Right renal cortex interstitium (tissue), 3 donors: Measurements from ENCODE around the gene SPTSSA. TPM values are rescaled to one million over a fixed set of nuclear protein-coding genes. Genes with fewer than 3 reads are reported as not detected.
"Not testable (repeated sequence)": the region's sequence is repeated elsewhere in the genome, so short reads cannot be mapped to it uniquely, and the experiment has no call there.

Experiments
- DNase-seq, 3 donors: peaks; one replicate each; pipeline ENCODE4 v3.0.0-alpha.2; 2013; ENCODE audit warnings: low read depth in 3 of 3, low spot score in 2 of 3
- polyA plus RNA-seq, 3 donors: library from polyadenylated mRNA; unstranded; fragments of 120-200 nt; gene quantifications; one replicate each; pipeline ENCODE4 v1.2.1, GENCODE V29; 2013; ENCODE audit not compliant: insufficient read length in 3 of 3

The SPTSSA gene
- polyA plus RNA-seq, 3 donors: 32.7 to 36.6 (median 36.3) TPM

DNA sequence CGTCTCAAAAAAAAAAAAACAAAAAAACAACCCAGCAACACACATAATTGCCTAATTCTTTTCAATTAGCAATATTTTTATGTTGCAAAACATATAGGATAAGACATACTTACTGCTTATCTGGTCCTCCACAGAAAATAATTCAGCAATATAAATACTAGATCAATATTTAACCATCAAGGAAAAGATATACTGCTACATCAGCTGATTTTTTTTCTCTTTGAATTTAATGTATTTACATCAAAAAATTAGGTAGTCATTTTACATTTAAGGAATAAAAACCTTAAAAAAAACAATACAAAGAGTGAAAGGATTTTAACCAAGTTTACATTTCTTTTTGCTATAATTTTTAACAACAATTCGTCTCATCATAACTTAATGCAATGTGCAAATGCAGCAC, 28.1 kb downstream of the SPTSSA start:
- no peak for DNase-seq

DNA sequence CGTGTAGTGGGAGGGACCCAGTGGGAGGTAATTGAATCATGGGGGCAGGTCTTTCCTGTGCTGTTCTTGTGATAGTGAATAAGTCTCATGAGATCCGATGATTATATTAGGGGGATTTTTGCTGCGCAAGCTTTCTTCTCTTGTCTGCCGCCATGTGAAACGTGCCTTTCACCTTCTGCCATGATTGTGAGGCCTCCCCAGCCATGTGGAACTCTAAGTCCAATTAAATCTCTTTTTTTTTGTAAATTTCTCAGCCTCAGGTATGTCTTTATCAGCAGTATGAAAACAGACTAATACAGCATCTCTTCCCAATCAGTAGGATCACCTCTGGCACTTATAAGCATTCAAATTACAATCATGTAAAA, 34.0 kb downstream of the SPTSSA start:
- DNase-seq: not testable (repeated sequence)

DNA sequence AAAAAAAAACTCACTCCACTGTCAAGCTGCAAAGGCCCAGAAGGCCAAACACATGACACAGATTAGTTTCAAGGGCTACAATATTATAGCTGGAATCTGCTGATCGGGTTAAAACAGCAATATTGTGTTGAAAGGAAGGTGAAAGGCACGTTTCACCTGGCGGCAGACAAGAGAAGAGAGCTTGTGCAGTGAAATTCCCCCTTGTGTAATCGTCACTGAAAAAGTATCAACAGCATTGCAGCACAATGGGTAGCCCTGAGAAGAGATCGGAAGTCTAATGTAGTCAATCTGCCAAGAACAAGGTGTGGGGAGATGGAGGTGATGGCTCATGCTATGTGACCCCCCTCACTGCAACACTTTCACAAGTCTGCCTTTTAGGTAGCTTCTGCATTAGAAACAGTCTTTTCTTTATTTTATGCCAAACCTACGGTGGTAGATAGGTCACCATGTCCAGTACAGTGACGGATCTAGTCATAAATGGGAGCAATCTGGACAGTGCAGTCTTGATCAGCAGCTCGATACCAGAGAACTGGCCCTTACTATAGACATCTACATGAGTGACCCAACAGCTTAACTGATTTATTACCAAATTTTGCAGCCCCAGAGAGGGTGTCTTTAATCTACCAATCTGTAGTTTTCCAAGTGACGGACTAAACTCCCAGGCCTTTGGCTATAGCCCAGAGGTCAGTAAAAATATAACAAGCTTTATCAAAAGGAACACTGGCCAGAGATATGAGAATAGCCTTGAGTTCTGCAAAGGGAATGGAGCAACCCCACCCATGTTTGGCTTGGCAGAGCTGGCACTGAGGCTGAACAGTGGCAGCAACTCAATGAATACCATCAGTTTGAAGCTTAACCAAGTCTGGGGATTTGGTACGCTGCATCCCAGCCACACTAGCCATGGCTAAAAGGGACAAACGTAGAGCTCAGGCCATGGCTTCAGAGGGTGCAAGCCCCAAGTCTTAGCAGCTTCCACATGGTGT, 35.4 kb downstream of the SPTSSA start:
- DNase-seq: no peak

DNA sequence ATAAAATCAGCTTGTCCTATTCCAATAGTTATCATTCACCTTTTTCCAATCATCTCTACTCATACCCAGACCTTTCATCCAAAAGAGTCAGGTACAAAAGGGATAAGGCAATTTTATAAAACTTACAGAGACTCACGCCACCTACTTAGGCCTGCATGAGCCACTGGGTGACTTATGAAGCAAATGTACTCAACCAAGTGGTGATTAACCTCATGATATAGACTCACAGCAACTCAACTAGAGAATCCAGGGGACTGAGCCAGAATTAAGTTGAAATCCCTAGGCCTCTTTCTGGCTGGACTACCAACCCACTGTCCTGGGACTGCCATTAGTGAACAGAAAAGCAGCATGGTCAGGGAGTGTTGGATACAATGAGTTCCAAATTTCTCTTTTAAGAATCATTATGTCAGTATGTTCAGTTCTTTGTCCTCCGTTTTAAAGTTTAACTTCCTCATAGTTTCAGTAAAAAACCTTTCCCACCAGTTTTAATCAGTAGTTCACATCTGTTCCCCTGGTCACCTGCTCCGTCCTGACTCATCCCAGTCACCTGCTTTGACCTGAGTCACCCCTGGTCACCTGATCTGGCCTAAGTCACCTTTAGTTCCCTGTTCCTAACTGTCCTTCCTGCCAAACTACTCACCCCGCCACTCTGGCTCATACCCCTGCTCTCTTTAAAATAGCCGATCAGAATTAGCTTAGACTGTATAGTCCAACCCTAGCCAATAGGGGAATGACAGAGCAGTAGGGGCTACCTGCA, 36.8 kb downstream of the SPTSSA start:
- no peak for DNase-seq

DNA sequence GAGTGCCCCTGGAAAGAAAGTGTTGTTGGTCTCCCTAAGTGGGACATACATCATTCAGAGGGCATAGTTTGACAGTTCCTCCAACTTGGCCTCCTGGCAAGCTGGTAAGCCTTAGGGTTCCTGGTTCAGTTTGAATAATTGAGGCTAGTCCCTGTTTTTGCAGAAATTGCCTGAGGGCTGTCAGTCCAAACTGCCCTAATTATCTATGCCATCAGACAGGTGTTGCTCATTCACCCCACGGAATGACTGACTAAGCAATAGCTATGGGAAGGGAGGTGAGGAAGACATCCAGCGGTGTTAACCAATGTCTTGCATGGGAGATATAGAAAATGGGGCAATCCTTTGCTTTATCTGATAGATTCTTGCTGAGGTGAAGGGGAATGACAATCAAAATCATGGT, 37.6 kb downstream of the SPTSSA start:
- no peak for DNase-seq

DNA sequence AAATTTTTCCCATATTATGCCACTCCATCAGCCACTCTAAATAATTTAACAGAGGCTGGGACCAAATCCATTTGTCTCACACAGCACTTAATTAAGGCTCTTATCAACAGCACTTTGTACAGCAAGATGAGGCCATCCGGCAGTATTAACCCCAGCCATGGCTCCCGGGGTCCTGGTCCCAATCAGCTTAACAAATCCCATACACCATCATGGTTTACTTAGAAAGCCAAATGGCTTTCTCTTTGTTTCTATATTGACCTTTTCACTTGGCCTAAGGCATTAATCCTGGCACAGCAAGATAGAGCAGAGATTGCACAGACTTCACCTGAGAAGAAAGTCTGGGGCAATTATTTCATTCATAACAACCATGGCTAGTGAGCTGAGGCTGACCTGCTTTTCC, 38.6 kb downstream of the SPTSSA start:
- no peak for DNase-seq

DNA sequence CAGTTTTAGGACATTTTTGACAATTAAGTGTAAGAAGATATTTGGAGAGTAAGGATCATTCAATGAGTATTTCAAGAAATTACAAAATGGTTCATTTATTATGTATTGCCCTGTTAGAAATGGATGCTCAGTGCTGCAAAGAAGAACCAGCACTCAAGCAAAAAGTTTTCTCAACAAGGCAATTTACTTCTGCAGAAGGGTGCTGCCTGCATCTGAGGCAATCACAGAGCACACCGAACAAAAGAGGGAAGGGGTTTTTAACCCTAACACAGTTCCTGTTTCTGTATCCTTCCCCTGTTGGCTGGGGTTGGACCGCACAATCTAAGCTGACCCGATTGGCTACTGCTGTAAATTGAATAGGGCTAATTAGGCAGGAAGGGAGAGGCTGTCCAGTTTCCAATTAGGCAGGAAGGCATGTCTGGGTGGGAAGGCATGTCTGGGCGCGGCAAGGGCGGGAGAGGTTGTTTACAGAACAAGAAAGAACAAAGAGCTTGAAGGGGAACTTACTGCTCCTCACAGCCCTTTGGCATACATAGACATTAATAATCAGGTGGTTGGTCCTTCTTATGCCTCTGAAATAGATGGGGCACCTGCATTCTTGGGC, 41.4 kb downstream of the SPTSSA start:
- DNase-seq: no peak

DNA sequence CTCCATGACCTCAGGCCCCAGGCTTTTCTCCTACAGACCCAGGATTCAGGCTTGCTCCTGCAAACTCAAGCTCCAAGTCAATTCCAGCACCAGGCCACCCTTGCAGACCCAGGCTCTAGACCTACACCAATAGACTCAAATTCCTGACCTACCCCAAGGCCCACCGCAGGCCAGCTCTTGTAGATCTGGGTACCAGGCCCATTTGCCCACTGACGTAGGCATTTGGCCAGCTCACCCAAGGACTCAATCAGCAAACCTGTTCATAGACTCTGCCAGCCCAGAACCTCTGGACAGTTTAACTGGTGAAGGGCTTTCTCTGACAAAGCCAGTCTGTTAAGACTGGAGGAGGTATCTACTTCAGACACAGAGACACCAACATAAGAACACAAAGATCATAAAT, 52.3 kb downstream of the SPTSSA start:
- no peak for DNase-seq

DNA sequence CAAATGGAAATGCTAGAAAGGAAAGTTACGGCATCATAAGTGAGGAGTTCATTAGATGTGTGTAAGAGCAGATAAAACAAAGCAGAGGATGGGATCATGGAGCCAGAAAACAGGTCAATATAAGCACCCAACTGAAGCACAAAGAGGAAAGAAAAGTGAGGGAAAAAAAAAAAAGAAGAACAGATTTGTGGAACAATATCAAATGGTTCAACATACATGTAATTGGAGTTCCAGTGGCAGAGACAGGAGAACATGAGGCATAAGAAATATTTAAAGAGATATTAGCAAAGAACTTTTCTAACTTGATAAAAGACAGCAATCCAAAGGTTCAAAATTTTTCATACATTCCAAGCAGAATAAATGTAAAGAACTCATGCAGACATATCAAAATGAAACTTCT, 54.1 kb downstream of the SPTSSA start:
- DNase-seq: no peak

DNA sequence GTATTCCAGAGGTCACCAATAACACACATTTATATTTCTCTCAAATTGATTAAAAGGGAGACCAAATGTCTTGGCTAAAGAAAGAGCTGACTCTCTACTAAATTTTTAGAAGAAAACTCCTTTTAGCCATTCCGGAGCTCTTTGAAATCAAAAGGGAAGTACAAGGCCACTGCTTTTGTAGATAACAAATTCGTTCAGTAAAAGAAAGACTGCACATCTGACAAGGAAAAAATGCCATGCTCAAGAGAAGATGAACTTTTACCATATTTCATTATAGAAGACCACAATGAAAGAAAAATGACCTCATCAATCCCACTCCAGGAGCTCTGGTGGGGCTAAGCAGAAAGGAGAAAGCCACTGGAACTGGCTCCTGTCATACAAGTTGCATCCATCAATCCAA, 57.6 kb downstream of the SPTSSA start:
- no peak for DNase-seq

DNA sequence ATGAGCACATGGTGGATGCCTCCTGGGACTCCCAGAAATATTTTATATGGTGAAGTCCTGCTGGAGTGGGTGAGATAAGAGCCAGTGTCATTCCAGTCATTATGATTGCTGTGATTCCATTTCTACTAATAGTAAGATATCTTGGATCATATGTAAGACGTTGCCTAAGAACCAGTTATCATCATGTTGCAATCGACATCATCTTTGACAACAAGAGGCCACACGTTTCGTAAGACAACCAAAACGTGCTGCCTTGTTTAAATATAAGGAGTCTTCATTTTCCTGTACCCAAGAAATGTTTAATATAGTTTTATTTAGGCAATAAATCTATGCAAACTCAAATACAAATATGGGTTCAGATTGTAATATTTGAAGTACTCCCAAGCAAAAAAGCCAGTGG, 58.4 kb downstream of the SPTSSA start:
- no peak for DNase-seq

DNA sequence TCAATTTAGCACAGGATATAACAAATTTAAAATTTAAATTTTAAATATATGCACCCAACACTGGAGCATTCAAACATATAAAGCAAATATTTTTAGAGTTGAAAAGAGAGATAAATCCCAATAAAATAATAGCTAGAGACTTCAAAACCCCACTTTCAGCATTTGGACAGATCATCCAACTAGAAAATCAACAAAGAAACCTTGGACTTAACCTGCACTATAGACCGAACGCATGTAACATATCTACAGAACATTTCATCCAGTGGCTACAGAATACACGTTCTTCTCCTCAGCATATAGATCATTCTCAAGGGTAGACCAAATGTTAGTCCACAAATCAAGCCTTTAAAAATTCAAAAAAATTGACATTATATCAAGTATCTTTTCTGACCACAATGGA, 64.0 kb downstream of the SPTSSA start:
- no peak for DNase-seq

DNA sequence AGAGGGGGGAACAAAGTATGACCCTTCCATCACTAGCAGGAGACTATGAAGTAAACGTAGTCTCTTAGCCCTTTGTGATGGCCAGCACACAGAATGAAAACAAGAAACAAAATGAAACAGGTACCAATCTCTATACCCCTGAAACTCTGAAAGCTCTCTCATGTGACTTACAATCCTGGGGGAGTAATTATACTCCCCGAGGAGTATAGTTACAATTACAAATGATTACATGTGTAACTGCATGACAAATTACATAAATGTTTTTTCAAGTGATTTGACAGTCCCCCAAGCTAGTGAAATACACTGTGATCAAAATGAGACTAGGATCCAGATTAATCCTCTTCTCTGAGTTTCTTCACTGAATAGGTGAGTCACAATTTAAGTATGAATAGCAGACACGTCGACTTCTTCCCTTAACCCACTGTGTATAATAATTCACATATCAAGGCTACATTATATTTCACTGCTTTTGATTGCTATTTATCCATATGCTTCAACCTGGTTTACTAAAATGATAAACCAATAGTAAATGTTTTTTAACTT, 74.0 kb downstream of the SPTSSA start:
- DNase-seq: no peak

DNA sequence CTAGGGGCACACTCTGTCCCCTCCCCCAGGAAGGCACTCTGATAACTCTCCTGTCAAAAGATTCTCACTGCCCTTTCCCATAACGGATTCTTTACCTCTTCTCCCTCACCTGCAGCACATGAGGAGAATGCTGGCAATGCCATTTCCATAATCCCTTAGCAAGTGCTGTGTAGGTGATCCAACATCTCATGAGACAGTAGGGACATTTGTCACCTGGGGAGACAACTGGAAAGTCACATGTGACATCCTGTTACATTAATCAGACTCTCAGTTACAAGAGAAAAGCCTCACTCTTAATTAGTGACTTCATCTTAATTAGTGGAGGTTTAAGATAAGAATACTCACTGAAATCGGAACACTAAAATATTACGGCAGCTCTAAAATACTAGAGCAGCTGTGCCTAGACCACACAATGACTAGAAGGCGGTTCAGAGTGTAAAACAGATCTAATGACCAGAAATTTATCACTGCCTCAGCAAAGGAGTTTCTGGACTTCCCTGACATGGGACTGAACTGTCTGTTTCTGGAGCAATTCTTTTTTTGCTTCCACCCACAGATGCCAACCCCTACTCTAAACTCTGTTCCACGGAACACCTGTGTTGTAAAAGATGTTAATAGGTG, 75.1 kb downstream of the SPTSSA start:
- no peak for DNase-seq

DNA sequence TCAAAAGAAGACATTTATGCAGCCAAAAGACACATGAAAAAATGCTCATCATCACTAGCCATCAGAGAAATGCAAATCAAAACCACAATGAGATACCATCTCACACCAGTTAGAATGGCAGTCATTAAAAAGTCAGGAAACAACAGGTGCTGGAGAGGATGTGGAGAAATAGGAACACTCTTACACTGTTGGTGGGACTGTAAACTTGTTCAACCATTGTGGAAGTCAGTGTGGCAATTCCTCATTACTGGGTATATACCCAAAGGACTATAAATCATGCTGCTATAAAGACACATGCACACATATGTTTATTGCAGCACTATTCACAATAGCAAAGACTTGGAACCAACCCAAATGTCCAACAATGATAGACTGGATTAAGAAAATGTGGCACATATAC, 76.2 kb downstream of the SPTSSA start:
- not testable (repeated sequence) for DNase-seq

DNA sequence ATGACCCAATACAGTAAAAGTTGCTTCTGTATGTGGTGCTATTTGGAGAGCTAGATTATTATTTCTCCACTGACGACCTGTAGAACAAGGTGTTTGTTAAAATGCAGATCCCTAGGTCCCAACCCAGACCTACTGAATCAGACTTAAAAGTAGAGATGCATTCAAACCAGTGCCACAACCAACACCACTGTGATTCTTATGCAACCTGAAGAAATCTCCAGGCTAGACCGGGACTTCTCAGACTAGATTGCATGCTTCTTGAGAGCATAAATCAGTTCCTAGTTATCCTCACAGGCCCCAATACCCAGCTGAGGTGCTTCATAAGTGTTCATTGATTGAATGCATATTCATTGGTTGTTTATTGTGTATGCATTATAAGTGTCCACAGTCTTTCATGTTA, 78.2 kb downstream of the SPTSSA start:
- DNase-seq: no peak

Other genes starting within 250 kb of the SPTSSA start
- 10 to 100 TPM; 82.9 to 84.3 (median 83.5) TPM for gene EAPP, start 77.5 kb upstream of the SPTSSA start, polyA plus RNA-seq
- 100 to 1,000 TPM; 134 to 147 (median 141) TPM for gene SNX6, start 167.9 kb upstream of the SPTSSA start, polyA plus RNA-seq